ENCODE results near the gene CCDC85A. TPM values are rescaled to one million over a fixed set of nuclear protein-coding genes. Genes with fewer than 3 reads are reported as not detected.

CCDC85A gene
- total RNA-seq, 1 experiment from 2014 or later, result not detected

DNA sequence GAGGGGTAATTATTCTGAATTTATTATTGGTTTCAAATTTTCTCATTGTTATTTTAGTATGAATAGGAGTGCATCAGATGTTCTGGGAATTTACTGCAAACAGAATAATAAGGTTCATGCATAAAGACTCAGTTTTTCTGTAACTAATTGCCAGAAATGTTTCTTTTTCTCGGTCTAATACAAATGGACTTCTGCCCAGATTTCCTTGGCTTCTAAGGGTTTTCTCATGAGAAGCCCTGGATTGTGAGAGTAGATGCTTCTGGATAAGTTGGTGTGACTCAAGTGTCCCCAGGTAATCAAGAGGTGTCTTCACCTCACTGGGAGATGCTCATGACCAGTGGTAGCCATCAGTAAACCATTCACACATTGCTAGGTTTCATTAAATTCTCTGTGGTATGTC is 78.5 kb downstream of the CCDC85A start:
- H3K4me3 ChIP-seq, result no peak overlapping the region
- no peaks in the 10 kb centered on the region for H3K27me3 ChIP-seq
- H3K36me3 ChIP-seq, result no peaks in the 10 kb centered on the region
- no peak for DNase-seq
- H3K9me3 ChIP-seq, result no peaks in the 10 kb centered on the region

DNA sequence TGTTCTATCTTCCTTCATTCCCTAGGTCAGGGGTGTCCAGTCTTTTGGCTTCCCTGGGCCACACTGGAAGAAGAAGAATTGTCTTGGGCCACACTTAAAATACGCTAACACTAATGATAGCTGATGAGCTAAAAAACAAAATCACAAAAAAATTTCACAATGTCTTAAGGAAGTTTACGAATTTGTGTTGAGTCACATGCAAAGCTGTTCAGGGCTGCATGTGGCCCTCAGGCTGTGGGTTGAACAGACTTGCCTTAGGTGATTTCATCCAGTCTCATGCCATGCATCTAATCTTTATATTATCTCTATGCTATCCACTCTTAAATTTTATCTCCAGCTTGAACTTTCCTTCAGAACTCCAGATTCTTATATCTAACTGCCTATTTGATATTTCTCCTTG is 80.1 kb downstream of the CCDC85A start:
- H3K9me3 ChIP-seq, result no peaks in the 10 kb centered on the region
- no peaks in the 10 kb centered on the region for H3K36me3 ChIP-seq
- no peaks in the 10 kb centered on the region for H3K27me3 ChIP-seq
- no peak for DNase-seq
- no peak overlapping the region for H3K4me3 ChIP-seq

DNA sequence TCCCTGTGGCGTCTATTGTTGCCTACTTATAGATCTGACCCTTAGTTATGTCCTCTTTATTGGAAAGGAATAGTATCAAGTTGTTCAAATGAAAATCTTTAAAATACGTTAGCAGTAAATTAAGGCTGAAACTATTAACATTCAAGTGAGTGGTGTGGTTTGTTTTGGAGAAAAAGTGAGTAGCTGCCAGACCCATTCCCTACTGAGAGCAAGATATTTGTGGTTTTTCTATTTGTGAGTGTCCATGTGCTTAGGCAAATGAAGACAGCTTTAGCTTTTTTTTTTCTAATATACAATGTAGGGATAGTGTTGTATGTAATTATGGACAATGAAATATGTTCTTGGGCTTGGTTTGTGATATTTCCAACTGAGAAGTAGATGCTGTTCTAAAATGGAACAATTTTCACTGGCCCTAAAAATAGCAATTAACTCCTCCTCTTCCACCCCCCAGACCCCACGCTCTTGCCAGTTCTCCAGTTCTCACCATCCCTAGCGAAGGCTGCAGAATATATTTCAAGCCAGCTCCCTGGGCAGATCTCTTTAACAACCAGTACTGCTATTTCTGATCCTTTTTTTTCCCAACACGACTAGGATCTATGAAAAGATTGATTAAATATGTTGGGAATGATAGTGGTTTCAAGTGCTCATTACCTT is 83.1 kb downstream of the CCDC85A start:
- no peaks in the 10 kb centered on the region for H3K36me3 ChIP-seq
- no peaks in the 10 kb centered on the region for H3K27me3 ChIP-seq
- no peak for DNase-seq
- no peak overlapping the region for H3K4me3 ChIP-seq
- no peaks in the 10 kb centered on the region for H3K9me3 ChIP-seq

DNA sequence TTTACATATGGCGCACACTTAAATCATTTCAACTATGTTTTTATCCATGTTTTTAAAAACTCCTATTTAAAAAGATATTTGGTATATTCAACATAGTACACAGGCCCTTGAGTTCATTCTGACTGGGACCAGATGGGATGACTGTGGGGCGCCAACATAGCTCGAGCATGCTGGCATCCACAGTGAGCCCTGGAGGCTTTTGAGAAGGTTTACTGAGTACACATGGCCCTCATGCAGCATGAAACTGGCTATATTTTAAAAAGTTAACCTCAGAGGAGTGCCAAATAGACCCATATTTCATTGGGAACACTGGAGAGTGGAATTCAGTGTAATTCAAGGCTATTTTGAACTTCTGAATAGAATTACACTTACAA is 83.6 kb downstream of the CCDC85A start:
- Histone ChIP-seq H3K36me3 (no peaks in the 10 kb centered on the region), H3K4me3 (no peak overlapping the region), H3K27me3 (no peaks in the 10 kb centered on the region), H3K9me3 (no peaks in the 10 kb centered on the region)
- DNase-seq, result no peak

DNA sequence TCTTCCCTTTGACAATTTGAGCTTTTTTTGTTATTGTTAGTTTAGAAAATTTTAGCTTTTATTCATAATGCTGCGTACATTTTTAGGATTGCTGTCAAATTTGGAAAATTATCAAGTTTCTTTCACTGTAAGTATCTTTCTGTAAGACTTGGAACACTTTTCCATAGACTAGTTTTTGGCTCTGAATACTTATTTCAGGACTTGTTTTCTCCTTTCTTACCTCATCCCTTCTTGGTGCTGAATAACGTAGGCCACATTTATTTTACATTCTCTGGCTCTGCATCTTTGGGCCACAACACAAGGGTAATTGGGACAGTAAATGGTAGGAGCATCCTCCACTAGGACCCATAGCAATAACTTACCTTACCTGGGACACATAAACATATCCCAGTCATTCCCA is 85.1 kb downstream of the CCDC85A start:
- H3K9me3 ChIP-seq, result no peaks in the 10 kb centered on the region
- no peak overlapping the region for H3K4me3 ChIP-seq
- DNase-seq, result no peak
- H3K27me3 ChIP-seq, result no peaks in the 10 kb centered on the region
- no peaks in the 10 kb centered on the region for H3K36me3 ChIP-seq

DNA sequence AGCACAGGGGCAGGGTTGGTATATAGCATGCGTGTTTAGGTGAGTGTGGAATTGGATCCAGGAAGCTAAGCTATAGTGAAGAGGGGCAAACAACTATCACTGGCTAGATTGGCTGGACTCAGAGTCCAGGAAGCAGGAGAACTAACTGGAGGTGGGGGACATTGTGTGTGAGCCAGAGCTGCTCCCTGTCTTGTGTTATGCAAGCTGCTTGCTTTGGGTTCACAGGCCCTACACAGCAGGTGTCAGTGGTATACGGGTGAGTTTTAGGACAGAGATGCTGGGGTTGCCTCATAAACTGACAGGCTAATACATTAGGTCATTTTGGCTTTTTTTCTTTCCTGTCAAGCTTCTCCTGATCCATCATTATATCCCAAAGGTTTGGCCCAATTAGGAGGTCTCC is 87.5 kb downstream of the CCDC85A start:
- no peak overlapping the region for H3K4me3 ChIP-seq
- no peaks in the 10 kb centered on the region for H3K9me3 ChIP-seq
- no peak for DNase-seq
- H3K27me3 ChIP-seq, result no peaks in the 10 kb centered on the region
- H3K36me3 ChIP-seq, result no peaks in the 10 kb centered on the region

DNA sequence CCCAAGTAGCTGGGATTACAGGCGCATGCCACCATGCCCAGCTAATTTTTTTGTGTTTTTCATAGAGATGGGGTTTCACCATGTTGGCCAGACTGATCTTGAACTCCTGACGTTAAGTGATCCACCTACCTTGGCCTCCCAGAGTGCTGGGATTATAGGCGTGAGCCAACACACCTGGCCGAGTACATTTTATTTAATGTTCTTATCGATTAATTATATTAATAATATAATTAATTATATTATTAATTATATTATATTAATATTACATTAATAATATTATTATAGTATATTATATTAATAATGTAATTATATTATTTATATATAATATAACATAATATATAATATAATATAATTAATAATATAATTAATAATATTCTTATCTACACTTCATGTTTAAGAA is 101.4 kb downstream of the CCDC85A start:
- no peak overlapping the region for H3K4me3 ChIP-seq
- no peaks in the 10 kb centered on the region for H3K27me3 ChIP-seq
- H3K36me3 ChIP-seq, result no peaks in the 10 kb centered on the region
- no peaks in the 10 kb centered on the region for H3K9me3 ChIP-seq
- no peak for DNase-seq

DNA sequence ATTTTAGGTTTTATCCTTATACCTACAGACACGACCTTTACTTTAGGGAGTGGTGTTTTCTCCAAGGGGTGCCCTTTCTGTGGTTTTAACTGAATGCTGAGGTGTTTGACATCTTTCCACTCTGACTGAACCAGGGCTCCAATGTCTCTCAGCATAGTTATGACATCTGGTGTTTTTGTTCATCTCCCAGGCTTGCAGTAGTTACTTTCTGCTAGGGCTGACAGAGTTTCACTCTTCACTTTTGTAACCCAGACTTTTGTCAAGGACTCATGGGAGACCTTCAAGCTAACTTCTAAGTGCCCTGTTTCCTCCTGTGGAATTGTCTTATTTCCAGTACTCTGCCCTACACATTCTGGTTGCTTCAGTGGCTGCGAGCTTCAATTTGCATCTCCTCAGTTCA is 103.1 kb downstream of the CCDC85A start:
- no peak for DNase-seq
- Histone ChIP-seq H3K4me3 (no peak overlapping the region), H3K27me3 (no peaks in the 10 kb centered on the region), H3K36me3 (no peaks in the 10 kb centered on the region), H3K9me3 (no peaks in the 10 kb centered on the region)

DNA sequence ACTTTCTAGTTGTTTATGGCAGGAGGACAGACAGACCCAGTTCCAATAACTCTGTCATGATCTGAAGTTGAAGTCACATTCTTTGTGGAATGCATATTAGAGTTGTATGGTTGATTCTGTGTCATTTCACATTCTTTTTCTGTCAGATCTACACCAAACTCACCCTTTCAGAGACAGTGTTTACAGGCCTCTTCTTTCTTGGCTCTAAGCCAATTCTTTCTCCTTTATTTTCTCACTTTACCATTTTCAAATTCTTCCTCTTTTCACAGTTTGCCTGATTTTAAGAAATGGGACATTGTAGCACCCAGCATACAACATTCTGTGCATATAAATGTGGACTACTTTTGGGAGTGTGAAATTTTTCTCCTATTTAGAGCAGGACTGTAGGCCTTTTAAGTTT is 103.7 kb downstream of the CCDC85A start:
- H3K36me3 ChIP-seq, result no peaks in the 10 kb centered on the region
- H3K9me3 ChIP-seq, result no peaks in the 10 kb centered on the region
- DNase-seq, result no peak
- no peak overlapping the region for H3K4me3 ChIP-seq
- H3K27me3 ChIP-seq, result no peaks in the 10 kb centered on the region

DNA sequence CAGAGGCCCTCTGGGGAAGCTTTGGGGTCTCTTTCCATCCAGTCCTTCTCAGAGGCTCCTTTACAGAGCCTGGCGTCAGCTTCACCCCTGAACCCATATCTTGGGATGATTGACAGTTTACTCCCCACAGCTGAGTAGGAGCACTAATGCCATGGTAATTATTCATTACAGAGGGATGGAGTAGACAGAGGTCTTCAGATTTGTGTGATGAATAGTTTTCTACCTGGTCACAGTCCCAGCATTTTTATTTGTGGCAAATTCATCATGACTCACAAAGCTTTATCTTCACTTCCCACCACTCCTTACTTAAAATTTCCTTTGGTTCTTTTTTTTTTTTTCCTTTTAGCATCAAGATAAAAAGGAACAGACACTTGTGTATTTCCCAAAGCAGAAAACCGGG is 104.2 kb downstream of the CCDC85A start:
- H3K9me3 ChIP-seq, result no peaks in the 10 kb centered on the region
- no peak overlapping the region for H3K4me3 ChIP-seq
- DNase-seq, result no peak
- no peaks in the 10 kb centered on the region for H3K27me3 ChIP-seq
- no peaks in the 10 kb centered on the region for H3K36me3 ChIP-seq

DNA sequence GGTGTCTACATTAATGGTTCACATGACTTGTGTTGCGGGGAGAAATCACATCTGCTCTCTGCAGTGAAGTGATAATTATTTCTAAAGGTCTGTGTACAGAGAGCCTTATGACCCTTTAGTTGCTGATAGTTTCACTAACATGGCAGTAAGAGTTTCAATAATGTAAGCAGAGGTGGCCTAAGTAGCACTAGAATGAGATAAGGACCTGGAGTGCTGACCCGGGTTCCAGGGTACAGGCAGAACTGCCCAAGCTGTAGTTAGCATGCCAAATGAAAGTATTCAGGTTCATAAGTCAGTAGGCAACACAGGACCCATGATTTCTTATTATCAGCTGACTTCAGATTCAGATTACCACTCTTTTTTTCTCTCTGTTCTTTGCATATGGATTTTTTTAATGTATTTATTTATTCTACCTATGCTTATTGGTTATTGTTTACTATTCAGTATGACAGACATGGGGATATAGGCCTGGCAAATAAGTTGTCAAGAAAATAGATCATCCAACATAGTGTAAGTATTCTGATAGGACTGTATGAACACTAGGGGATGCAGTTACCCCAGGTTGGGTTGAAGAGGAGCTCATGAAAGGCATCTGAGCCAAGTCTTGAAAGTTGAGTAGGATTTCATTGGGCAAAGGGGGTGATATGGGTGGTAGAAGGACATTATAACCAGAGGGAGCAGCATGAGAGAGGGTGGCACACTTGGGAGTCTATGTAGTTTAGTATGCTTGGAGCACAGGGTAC is 105.2 kb downstream of the CCDC85A start:
- no peak for DNase-seq
- Histone ChIP-seq H3K27me3 (no peaks in the 10 kb centered on the region), H3K9me3 (no peaks in the 10 kb centered on the region), H3K36me3 (no peaks in the 10 kb centered on the region), H3K4me3 (no peak overlapping the region)

DNA sequence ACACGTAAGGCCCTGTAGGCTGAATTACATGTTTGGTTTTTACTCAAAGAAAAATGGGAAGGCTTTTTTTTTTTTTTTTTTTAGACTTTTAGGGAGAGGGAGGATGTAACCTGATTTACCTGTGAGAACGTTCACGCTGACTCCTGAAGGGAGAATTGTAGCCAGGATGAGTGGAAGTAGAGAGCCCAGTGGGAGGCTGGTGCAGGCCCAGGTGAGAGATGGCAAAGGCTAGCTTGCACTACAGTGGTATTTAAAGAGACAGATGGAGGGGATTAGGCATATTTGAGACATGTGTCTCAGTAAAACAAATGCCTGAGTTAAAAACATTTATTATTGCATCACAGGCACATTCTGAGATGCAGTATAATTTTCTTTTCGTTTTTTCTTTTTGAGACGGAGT is 107.9 kb downstream of the CCDC85A start:
- Histone ChIP-seq H3K36me3 (no peaks in the 10 kb centered on the region), H3K27me3 (no peaks in the 10 kb centered on the region), H3K9me3 (no peaks in the 10 kb centered on the region), H3K4me3 (no peak overlapping the region)
- no peak for DNase-seq

DNA sequence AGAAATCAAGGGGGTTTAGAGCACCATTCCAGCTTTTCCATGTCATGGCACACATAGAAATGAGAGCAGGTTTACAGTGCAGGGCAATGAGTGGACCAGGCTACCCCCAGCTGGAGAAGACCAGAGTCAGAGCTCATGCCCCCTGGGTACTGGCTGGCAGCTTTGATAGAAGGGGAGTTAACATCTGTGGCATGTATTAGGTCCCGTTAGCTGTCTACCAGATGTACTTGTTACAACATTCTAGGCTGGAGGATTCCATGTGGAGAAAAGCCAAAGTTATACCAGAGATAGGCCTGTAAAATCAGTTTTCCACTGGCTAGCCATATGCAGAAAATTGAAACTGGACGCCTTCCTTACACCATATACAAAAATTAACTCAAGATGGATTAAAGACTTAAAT is 109.2 kb downstream of the CCDC85A start:
- Histone ChIP-seq H3K27me3 (no peaks in the 10 kb centered on the region), H3K4me3 (no peak overlapping the region), H3K36me3 (no peaks in the 10 kb centered on the region), H3K9me3 (no peaks in the 10 kb centered on the region)
- no peak for DNase-seq

DNA sequence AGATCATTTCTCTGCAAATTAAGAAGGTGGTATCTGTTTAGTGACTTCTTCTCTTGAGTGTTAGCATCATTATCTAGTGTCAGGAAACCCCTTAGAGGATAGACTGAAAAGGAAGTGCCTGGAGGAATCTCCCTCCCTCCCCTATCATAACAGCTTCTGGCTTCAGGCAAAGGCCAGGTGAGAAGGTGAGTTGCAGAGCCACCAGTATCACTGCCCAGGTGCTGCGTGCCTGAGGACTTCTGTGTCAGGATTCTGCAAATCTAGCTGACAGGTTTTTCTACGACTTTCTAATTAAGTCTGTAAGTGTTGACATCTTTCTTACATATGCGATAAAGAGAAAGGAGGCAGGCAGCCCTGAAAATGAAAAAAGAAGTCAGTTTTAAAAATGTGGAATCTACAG is 111.9 kb downstream of the CCDC85A start:
- DNase-seq, result no peak
- no peaks in the 10 kb centered on the region for H3K36me3 ChIP-seq
- no peaks in the 10 kb centered on the region for H3K9me3 ChIP-seq
- H3K27me3 ChIP-seq, result no peaks in the 10 kb centered on the region
- no peak overlapping the region for H3K4me3 ChIP-seq

DNA sequence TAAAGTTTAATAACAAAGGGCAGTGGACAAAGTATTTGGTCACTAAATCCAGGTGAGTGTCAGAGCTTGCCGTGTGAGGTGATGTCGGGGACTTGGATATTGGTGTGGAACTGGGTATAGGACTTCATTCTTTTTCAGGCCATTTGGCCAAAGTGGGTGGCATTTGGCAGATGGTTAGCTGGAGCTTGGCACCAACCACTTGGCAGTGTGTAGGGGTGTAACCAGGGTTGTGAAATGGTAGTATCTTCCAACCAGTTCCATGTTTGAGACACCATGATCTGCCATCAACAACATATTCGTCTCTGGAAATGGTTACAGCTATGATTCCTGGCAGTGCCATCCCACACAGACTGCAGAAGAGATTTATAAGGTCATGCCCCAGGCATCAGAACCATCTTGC is 113.9 kb downstream of the CCDC85A start:
- Histone ChIP-seq H3K9me3 (no peaks in the 10 kb centered on the region), H3K4me3 (no peak overlapping the region), H3K27me3 (no peaks in the 10 kb centered on the region), H3K36me3 (no peaks in the 10 kb centered on the region)
- DNase-seq, result no peak

DNA sequence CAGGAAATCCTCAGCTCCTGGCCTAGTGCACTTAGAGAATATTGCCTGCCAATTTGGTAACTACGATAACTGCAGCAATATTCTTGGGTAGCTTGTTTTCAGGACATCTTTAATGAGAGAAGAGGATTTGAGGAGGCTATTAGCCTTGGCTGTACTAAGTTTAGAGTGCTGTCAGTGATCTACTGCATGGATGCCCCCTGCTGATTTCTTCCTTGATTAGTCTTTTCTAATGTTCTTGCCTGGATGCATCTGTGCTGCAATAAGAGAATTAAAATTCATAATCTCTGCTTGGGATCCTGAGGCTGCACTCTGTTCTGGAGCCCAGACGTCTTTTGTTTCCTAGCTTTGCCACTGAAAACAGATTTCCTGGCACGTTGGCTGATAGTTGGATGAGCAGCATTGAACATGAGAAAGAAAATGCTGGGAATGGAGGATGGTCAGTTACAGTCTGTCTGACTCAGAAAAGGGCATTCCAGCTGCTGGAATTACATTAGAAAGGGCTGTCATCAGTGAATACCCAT is 115.4 kb downstream of the CCDC85A start:
- no peaks in the 10 kb centered on the region for H3K9me3 ChIP-seq
- H3K4me3 ChIP-seq, result no peak overlapping the region
- no peaks in the 10 kb centered on the region for H3K27me3 ChIP-seq
- DNase-seq, result no peak
- H3K36me3 ChIP-seq, result no peaks in the 10 kb centered on the region

DNA sequence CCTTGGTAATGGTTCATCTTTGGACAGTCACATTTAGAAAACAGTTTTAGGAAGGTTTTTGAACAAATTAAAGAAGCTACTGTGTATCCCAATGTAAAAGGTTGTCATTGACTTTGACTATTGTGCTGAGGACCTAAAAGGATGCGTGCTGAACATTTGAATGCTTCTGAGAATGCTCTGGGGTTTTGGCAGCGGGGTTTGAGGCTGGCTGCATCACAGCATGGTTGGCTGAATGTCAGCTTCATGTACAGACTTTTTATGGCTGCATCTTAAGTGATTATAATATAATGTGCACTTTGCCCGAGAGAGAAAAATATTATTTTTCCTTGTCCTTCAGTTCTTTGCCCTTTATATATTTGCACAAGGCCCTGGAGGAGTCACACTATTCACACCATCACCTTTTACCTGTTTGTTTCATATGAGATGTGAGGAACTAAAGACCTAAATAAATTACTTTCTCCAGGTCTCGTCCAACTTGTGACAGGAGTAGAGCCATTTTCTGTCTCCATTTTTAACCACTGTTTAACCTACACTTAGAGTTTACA is 125.9 kb downstream of the CCDC85A start:
- DNase-seq, result no peak
- H3K36me3 ChIP-seq, result no peaks in the 10 kb centered on the region

DNA sequence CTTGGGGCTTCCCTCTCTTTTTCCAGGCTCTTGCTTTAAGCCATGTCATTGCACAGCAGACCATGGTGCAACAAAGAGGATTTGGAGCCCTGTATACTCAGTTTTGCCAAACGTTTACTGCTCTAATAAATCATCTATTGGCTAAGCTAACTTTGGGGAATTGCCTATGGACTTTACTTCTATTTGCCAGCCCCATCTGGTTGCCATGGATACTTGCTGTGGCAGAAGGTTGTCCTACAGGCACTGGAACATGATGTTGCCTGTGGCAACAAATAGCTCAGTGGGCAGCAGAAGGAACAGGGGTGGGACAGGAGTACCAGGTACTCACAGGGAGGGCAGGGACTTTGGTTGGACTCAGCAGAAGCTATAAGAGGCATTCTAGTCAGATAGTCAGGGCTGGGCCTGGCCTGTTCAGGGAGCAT is 129.7 kb downstream of the CCDC85A start:
- no peak overlapping the region for H3K4me3 ChIP-seq
- H3K9me3 ChIP-seq, result no peaks in the 10 kb centered on the region
- no peak for DNase-seq
- no peaks in the 10 kb centered on the region for H3K36me3 ChIP-seq
- H3K27me3 ChIP-seq, result no peaks in the 10 kb centered on the region

More for the DNA sequence above, 125.9 kb downstream of the CCDC85A start:
- Histone ChIP-seq H3K4me3 (no peak overlapping the region), H3K27me3 (no peaks in the 10 kb centered on the region), H3K9me3 (no peaks in the 10 kb centered on the region)
